ENCODE data around the gene NTPCR.
"Not testable (repeated sequence)": the region's sequence is repeated elsewhere in the genome, so short reads cannot be mapped to it uniquely, and the experiment has no call there.

Gene NTPCR

GRCh38 chr1:232905331-232906034 lies 44.9 kb upstream of the NTPCR start:
- in situ Hi-C loops (cut with MboI; ENCODE audit: low pct_unique_long_range_greater_than_20kb, low sequenced_read_pairs, unreplicated experiment): no loop called here
- TF ChIP-seq CTCF (IDR thresholded peaks at IDR 0.05; ENCODE audit: extremely low read depth, insufficient read depth, missing control alignments): no peak
- no peak for DNase-seq (ENCODE audit: low spot score)

- no peak for TF ChIP-seq CTCF (IDR thresholded peaks at IDR 0.05; ENCODE audit: extremely low read depth, insufficient read depth, missing control alignments)
- DNase-seq (ENCODE audit: low spot score): no peak
- in situ Hi-C loops (cut with MboI; ENCODE audit: low pct_unique_long_range_greater_than_20kb, low sequenced_read_pairs, unreplicated experiment): no loop called here
Measured at GRCh38 chr1:232906441-232906840, 44.0 kb upstream of the NTPCR start.

- in situ Hi-C loops (cut with MboI; ENCODE audit: low pct_unique_long_range_greater_than_20kb, low sequenced_read_pairs, unreplicated experiment): no loop called here
- no peak for DNase-seq (ENCODE audit: low spot score)
- no peak for TF ChIP-seq CTCF (IDR thresholded peaks at IDR 0.05; ENCODE audit: extremely low read depth, insufficient read depth, missing control alignments)
Measured at GRCh38 chr1:232908831-232909230, 41.6 kb upstream of the NTPCR start.

GRCh38 chr1:232909752-232910151 lies 40.7 kb upstream of the NTPCR start:
- in situ Hi-C loops (cut with MboI; ENCODE audit: low pct_unique_long_range_greater_than_20kb, low sequenced_read_pairs, unreplicated experiment): no loop called here
- no peak for TF ChIP-seq CTCF (IDR thresholded peaks at IDR 0.05; ENCODE audit: extremely low read depth, insufficient read depth, missing control alignments)
- no peak for DNase-seq (ENCODE audit: low spot score)

- no peak for TF ChIP-seq CTCF (IDR thresholded peaks at IDR 0.05; ENCODE audit: extremely low read depth, insufficient read depth, missing control alignments)
- no peak for DNase-seq (ENCODE audit: low spot score)
Measured at GRCh38 chr1:232911027-232911599, 39.3 kb upstream of the NTPCR start.

GRCh38 chr1:232912845-232913580 lies 37.4 kb upstream of the NTPCR start:
- in situ Hi-C loops (cut with MboI; ENCODE audit: low pct_unique_long_range_greater_than_20kb, low sequenced_read_pairs, unreplicated experiment): no loop called here
- TF ChIP-seq CTCF (IDR thresholded peaks at IDR 0.05; ENCODE audit: extremely low read depth, insufficient read depth, missing control alignments): no peak
- no peak for DNase-seq (ENCODE audit: low spot score)

More at GRCh38 chr1:232911027-232911599, 39.3 kb upstream of the NTPCR start:
- in situ Hi-C loops (cut with MboI; ENCODE audit: low pct_unique_long_range_greater_than_20kb, low sequenced_read_pairs, unreplicated experiment): no loop called here

GRCh38 chr1:232914271-232914670 lies 36.1 kb upstream of the NTPCR start:
- in situ Hi-C loops (cut with MboI; ENCODE audit: low pct_unique_long_range_greater_than_20kb, low sequenced_read_pairs, unreplicated experiment); DNase-seq (ENCODE audit: low spot score): not testable (repeated sequence)
